Suprapubic skin (tissue), 4 donors: ENCODE data around the gene U2AF2. TPM values are rescaled to one million over a fixed set of nuclear protein-coding genes. Genes with fewer than 3 reads are reported as not detected.

Experiments used
- DNase-seq, 2 donors: peaks; one replicate each; pipeline ENCODE4 v3.0.0-alpha.2; 2019; ENCODE audit warnings: low spot score in 2 of 2
- H3K27ac ChIP-seq: fragments of 200-600 bp; sonication (generic); one replicate; pipeline ENCODE4 v1.5.1; 2019
- H3K27me3 ChIP-seq: fragments of 200-600 bp; sonication (generic); one replicate; pipeline ENCODE4 v1.5.1; 2019
- H3K36me3 ChIP-seq: fragments of 200-600 bp; sonication (generic); one replicate; pipeline ENCODE4 v1.5.1; 2019
- H3K4me1 ChIP-seq: fragments of 200-600 bp; sonication (generic); one replicate; pipeline ENCODE4 v1.5.1; 2019
- H3K4me3 ChIP-seq: fragments of 200-600 bp; sonication (generic); one replicate; pipeline ENCODE4 v1.5.1; 2019; ENCODE audit warnings: mild to moderate bottlenecking
- H3K9me3 ChIP-seq: fragments of 200-600 bp; sonication (generic); one replicate; pipeline ENCODE4 v1.5.1; 2019
- EP300 ChIP-seq: sonication (generic); formaldehyde crosslinking; IDR thresholded peaks from one replicate; pipeline ENCODE4 v1.6.1; 2017; ENCODE audit warnings: antibody characterized with exemption
- POLR2A ChIP-seq, 2 donors: fragments of 450-650 bp; IDR thresholded peaks; one replicate each; pipeline ENCODE4 v1.6.1; 2017; ENCODE audit warnings: antibody characterized with exemption in 2 of 2, mild to moderate bottlenecking in 2 of 2, moderate library complexity in 2 of 2
- POLR2AphosphoS5 ChIP-seq, 3 donors: sonication (generic); formaldehyde crosslinking; IDR thresholded peaks; one replicate each; pipeline ENCODE4 v1.6.1; 2017; ENCODE audit warnings: antibody characterized with exemption in 3 of 3
- WGBS: methylation state at CpG from one replicate; pipeline ENCODE4 v1.1.5; 2018; 5-methylcytosine and 5-hydroxymethylcytosine counted together
- total RNA-seq, 4 donors: library from RNA; depleted of rRNA; stranded (reverse); fragments of >200 nt; gene quantifications; one replicate each; pipeline ENCODE4 v1.1.0, GENCODE V29; 2016
- TF ChIP-seq, protein P1 (sequence below), 2 donors: fragments of 200-600 bp in 1 of 2; fragments of 450-650 bp in 1 of 2; sonication (generic) in 1 of 2; IDR thresholded peaks; one replicate each; pipeline ENCODE4 v1.5.1; 2016 to 2019; ENCODE audit warnings: antibody characterized with exemption in 2 of 2, mild to moderate bottlenecking in 1 of 2, moderate library complexity in 1 of 2

Gene U2AF2
- total RNA-seq, 4 donors from 2014 or later, result 82.8 to 128 (median 88.5) TPM

DNA sequence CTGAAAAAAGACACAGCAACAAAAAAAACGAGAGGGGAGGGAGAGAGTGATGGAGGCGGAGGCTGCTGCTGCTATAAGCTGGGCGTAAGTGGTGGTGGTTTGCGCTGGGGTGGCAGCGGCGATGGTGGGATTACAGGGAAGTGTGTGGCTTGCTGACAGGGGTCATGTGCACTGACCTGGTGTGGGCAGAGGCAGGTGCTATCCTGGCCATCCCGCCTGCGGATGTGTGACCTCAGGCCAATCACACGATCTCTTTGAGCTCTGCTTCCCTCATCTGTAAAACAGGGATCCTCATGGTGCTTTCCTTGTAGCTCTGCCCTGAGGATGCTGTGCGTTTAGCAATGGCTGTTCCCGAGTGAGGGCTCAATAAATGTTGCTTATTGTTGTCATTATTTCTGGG is 17.3 kb upstream of the U2AF2 start:
- Histone ChIP-seq H3K9me3 (no peaks in the 10 kb centered on the region), H3K36me3 (no peaks in the 10 kb centered on the region), H3K4me1 (peaks cover 75% of the 10 kb centered on the region), H3K27me3 (no peaks in the 10 kb centered on the region), H3K27ac (no peak overlapping the region), H3K4me3 (no peak overlapping the region)
- 70% methylated on average over 11 of the region's 11 CpGs for WGBS
- TF ChIP-seq EP300 (no peak), POLR2AphosphoS5 (IDR thresholded peaks at IDR 0.05) (no peak)
- TF ChIP-seq, protein P1, sequence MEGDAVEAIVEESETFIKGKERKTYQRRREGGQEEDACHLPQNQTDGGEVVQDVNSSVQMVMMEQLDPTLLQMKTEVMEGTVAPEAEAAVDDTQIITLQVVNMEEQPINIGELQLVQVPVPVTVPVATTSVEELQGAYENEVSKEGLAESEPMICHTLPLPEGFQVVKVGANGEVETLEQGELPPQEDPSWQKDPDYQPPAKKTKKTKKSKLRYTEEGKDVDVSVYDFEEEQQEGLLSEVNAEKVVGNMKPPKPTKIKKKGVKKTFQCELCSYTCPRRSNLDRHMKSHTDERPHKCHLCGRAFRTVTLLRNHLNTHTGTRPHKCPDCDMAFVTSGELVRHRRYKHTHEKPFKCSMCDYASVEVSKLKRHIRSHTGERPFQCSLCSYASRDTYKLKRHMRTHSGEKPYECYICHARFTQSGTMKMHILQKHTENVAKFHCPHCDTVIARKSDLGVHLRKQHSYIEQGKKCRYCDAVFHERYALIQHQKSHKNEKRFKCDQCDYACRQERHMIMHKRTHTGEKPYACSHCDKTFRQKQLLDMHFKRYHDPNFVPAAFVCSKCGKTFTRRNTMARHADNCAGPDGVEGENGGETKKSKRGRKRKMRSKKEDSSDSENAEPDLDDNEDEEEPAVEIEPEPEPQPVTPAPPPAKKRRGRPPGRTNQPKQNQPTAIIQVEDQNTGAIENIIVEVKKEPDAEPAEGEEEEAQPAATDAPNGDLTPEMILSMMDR (IDR thresholded peaks at IDR 0.05), result no peak
- DNase-seq, result no peak

DNA sequence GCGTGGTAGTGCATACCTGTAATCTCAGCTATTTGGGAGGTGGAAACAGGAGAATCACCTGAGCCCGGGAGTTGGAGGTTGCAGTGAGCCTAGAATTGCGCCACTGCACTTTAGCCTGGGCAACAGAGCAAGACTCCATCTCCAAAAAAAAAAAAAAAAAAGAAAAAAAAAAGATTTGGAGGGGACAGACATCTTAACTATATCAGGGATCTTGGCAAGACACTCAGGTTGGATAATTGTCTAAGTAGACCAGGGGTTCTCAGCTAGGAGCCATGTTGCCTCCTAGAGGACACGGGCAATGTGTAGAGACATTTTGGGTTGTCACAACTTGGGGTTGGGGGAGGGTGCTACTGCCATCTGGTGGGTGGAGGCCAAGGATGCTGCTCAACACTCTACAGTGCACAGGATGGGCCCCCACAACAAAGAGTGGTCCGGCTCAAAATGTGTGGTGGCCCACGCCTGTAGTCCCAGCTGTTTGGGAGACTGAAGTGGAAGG is 15.9 kb upstream of the U2AF2 start:
- Histone ChIP-seq H3K4me3 (no peak overlapping the region), H3K4me1 (peaks cover 78% of the 10 kb centered on the region), H3K36me3 (no peaks in the 10 kb centered on the region), H3K9me3 (no peaks in the 10 kb centered on the region), H3K27me3 (no peaks in the 10 kb centered on the region), H3K27ac (no peak overlapping the region)
- WGBS, result 87% methylated on average over 6 of the region's 6 CpGs
- no peak for DNase-seq
- TF ChIP-seq POLR2A (IDR thresholded peaks at IDR 0.05), result no peak
- TF ChIP-seq, protein P1 (IDR thresholded peaks at IDR 0.05), result peak in 1 of 2 donors; percentile 39

DNA sequence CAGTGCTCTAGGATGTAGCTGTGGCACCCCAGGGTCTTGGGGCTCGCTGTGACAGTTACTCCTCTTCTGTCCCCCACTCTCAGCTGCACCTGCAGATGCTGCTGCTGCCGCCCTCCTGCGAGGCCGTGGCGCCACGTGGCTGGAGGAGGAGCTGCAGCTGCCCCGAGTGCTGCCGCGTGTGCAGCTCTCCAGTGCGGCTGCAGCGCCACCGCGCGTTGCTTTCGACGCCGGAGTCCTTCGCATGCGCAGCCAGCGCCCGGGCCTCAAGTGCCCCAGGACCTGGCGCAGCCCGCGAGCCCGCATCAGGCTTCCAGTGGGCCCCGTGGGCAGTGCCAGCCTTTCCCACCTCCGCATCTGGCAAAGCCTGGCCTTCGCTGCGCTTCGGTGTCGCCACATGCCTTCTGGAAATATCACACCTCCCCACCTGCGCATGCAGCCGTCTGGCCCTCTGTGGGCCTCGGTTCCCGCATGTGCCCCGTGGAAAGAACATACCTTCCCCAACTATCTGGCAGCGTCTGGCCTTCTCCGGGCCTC is 14.7 kb upstream of the U2AF2 start:
- no peak for TF ChIP-seq POLR2A (IDR thresholded peaks at IDR 0.05)
- TF ChIP-seq, protein P1 (IDR thresholded peaks at IDR 0.05), result peak; percentile 25 to 83
- no peak for TF ChIP-seq POLR2AphosphoS5 (IDR thresholded peaks at IDR 0.05)
- TF ChIP-seq EP300, result no peak
- Histone ChIP-seq H3K4me1 (peaks cover 85% of the 10 kb centered on the region), H3K27ac (peak overlapping the region; percentile 87), H3K36me3 (peaks cover 4% of the 10 kb centered on the region), H3K9me3 (no peaks in the 10 kb centered on the region), H3K27me3 (no peaks in the 10 kb centered on the region), H3K4me3 (peak overlapping the region; percentile 93)
- no peak for DNase-seq
- WGBS, result 5% methylated on average over 15 of the region's 38 CpGs

DNA sequence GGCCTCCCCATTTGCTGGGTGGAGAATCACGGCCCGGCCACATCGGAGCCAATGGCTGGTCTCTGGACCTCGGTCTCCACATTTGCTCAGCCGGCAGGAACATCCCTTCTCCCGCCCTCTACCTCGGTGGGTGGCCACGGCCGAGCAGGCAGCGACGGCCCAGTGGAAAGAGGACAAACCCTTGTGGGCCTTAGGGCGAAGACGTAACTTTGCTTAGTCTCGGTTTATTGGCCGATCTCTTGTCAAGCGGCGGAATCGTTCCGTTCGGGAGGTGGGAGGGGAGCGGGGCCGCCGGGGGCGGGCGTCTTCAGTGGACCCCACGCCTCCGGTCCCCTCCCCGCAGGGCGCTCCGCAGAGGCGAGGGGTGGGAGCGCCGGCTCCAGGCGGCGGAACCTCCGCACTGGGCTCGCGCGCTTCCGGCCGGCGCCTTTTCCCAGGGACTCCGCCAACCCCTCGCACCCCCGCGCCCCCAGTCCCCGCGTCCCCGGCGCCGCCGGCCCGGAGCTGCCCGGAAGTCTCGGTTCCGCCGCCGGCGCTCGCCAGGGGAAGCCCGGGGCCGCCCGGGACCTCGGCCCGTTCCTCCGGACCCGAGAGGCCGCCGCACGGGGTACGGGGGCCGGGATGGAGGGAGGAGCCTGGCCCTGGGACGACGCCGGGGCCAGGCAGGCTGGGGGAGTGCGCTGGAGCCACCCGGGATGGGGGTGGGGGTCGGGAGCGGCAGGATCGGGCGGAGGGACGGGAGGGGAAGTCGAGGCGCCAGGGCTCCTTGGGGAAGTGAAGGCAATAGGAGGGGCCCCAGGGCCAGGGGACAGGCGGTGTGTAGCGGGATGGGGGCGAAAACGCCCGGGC is 14.0 kb upstream of the U2AF2 start, which contains the start of gene ZNF580:
TSS of gene ZNF580 (plus strand) at position 426 of the 849 bp plus-strand sequence. CDS start 1,507 bp downstream, outside the sequence.
- Histone ChIP-seq H3K27me3 (no peaks in the 10 kb centered on the region), H3K36me3 (peaks cover 10% of the 10 kb centered on the region), H3K27ac (peak within 1 kb of the TSS; percentile 87), H3K4me3 (peak within 1 kb of the TSS; percentile 93), H3K9me3 (no peaks in the 10 kb centered on the region), H3K4me1 (peaks cover 84% of the 10 kb centered on the region)
- TF ChIP-seq EP300, result no peak
- TF ChIP-seq POLR2A (IDR thresholded peaks at IDR 0.05), result no peak
- no peak for TF ChIP-seq POLR2AphosphoS5 (IDR thresholded peaks at IDR 0.05)
- TF ChIP-seq, protein P1 (IDR thresholded peaks at IDR 0.05), result no peak
- no peak for DNase-seq
- WGBS, result 1% methylated on average over 22 of the region's 89 CpGs
